Right lobe of liver (tissue), 4 donors: ENCODE data around the gene MKRN2OS.

Experiments
- POLR2A ChIP-seq: fragments of 450-650 bp; IDR thresholded peaks from one replicate; pipeline ENCODE4 v1.6.1; 2017; ENCODE audit warnings: antibody characterized with exemption, mild to moderate bottlenecking
- TF ChIP-seq, protein P1 (sequence below), 4 donors: fragments of 200-600 bp in 3 of 4; fragments of 450-650 bp in 1 of 4; IDR thresholded peaks; one replicate each; pipeline versions ENCODE4 v1.5.1 to v1.8.0; 2016 to 2022; ENCODE audit warnings: antibody characterized with exemption in 4 of 4, mild to moderate bottlenecking in 2 of 4
- donor health status: DM: no; HTN: no; CAD: no.
- donor health status: DM: no; HTN: no; CAD: no.
- donor health status: DM: no; HTN: yes; CAD: no.

DNA sequence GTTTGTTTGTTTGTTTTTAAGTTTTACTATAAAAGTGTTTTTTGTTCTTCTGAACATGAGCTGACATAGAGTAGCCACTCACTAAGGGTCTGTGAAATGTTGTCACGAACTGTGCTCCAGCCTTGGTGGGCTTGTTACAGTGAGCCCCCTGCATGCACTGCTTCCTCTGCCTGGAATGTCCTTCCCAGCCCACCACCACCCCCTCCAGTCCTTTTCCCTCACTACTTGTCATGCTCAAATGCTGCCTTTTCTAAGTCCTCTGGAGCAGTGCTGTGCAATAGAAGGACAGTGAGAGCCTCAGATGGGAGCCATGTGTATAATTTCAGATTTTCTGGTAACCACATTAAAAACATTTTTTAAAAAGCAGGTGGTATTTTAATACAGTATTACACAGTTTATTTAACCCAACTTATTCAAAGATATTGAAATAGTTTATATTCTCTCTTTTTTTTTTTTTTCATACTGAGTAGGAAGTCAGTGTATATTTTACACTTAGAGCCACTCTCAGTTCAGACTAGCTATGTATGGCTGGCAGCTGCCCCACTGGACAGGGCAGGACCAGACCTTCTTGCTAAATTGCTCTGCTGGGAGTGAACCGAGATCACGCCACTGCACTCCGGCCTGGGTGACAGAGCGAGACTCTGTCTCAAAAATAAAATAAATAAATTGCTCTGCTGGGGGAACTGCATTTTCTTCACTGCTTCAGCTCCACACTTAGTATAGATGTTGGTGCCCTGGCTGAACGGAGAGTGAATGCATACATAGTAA lies 26.9 kb downstream of the MKRN2OS start:
- TF ChIP-seq, protein P1, sequence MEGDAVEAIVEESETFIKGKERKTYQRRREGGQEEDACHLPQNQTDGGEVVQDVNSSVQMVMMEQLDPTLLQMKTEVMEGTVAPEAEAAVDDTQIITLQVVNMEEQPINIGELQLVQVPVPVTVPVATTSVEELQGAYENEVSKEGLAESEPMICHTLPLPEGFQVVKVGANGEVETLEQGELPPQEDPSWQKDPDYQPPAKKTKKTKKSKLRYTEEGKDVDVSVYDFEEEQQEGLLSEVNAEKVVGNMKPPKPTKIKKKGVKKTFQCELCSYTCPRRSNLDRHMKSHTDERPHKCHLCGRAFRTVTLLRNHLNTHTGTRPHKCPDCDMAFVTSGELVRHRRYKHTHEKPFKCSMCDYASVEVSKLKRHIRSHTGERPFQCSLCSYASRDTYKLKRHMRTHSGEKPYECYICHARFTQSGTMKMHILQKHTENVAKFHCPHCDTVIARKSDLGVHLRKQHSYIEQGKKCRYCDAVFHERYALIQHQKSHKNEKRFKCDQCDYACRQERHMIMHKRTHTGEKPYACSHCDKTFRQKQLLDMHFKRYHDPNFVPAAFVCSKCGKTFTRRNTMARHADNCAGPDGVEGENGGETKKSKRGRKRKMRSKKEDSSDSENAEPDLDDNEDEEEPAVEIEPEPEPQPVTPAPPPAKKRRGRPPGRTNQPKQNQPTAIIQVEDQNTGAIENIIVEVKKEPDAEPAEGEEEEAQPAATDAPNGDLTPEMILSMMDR (IDR thresholded peaks at IDR 0.05), result no peak
- TF ChIP-seq POLR2A, result no peak
